Hematopoietic multipotent progenitor cell treated with erythropoietin and hydrocortisone succinate and interleukin-3 and kit ligand, for 6 days (in vitro differentiated cells): ENCODE results near the gene CAND1.
A peak's percentile ranks its signal among the peaks of the same experiment; 100 is the strongest.

Experiments
- DNase-seq: peaks from one replicate; pipeline ENCODE4 v3.0.0-alpha.2; 2015

Gene CAND1

GRCh38 chr12:67348683-67349082, 79.5 kb downstream of the CAND1 start:
- DNase-seq: no peak

DNA sequence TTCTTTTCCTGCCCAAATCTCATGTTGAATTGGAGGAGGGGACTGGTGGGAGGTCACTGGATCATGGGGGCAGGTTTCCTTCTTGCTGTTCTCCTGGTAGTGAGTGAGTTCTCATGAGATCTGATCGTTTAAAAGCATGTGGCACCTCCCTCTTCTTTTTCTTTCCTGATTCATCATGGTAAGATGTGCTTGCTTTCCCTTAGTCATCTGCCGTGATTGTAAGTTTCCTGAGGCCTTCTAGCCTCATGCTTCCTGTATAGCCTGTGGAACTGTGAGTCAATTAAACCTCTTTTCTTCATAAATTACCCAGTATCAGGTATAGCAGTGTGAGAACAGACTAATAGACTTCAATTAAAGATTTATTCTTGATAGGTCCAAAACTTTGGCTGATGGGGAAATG, 83.5 kb downstream of the CAND1 start:
- no peak for DNase-seq

DNA sequence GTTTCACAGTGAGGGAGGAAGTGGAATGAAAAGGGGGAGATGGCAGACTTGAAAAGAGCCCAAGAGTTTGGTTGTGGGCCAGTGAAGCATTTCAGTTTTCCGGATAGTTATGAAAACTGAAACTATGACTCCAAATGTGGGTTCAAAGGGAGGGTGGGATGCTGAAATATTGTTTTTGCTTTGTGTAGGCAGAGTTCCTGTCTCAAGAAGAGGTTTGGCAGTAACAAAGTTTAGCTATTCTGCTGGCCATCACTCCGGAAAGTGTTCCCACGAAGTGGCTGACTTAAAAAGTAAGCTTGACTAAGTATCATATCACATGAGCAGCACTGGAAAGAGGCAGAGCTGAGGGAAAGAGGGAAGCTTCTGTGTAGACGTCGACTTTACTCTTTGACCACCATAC, 85.2 kb downstream of the CAND1 start:
- DNase-seq: no peak

- no peak for DNase-seq
Observed at GRCh38 chr12:67354966-67355365, 85.8 kb downstream of the CAND1 start.

DNA sequence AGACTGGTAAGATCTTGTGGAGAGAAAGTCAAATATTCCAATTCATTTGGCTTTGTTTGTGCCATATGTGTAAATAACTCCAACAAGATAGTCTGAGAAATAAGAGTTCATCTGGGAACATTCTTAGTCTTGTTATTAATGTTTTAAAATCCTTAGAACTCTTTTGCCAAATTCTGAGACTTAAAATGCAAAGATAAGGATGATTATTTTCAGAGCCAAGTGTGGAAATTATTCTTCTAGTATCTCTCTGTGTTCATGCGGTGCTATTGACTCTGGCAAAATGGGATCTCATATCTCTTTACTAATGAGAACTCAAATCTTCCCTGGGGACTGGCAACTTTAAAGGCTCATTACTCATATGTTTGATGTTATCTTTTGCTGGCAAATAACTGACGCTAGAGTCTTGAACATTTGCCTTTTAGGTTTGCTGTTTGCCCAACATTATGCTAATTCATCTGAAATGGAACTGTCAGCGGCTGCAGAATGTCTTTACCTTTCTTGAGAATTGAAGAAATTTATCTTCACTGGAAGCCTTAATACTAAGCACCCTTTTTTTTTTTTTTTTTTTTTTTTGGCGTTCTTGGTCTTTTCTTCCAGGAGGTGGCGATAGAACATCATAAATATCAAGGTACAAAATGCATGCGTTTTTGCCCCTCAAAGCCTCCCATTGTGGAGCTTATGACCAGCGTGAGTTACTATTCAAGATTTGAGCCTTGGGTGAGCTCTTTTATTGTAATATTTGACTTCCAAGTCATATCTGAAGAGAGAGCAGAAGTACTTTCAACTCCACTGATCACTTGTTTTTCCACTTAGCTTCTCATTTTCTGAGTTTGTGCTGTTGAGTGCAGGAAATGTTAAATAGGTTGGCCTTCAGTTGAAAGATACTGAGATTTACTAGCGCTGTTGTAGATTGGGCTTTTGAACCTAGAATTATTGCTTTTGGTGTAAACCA, 86.5 kb downstream of the CAND1 start:
- DNase-seq: peak; percentile 78

DNA sequence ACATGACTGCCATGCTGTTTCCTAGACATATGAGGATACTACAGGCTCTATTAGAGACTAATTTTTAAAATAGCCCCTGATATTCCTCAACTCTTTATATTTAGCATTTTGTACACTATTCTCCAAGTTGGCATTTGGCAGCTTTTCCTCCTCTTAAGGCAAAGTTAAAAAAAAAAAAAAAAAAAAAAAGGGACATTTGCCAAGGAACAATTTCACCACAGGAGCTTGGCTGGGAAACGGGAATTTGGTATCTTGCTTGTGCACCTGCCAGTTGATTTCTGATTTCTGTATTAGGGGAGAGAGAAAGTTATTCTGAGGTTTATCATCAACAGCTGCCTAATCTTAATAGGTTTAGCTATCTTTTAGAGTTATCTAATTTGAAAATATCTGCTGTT, 87.2 kb downstream of the CAND1 start:
- DNase-seq: no peak

GRCh38 chr12:67357376-67358125, 88.4 kb downstream of the CAND1 start:
- DNase-seq: no peak

DNA sequence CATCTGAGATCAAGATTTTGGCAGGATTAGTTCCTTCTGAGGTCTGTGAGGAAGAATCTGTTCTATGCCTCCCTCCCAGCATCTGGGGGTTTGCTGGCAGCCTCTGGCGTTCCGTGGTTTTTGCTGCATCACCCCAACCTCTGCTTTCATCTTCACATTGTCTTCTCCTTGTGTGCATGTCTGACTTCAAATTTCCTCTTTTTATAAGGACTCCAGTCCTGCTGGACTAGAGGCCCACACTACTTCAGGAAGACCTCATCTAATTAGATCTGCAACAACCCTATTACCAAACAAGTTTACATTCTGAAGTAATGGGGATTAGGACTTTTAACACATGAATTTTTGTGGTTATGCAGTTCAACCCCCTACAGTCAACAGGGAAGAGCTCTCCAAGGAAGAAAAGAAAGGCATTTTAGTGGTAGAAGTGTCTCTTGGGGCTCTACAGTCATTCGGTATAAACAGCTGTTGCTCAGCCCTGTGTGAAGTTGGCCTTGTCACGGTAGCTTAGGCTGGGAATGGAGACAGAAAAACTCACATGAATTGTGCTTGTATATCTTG, 89.7 kb downstream of the CAND1 start:
- DNase-seq: peak; percentile 5

GRCh38 chr12:67362526-67362925, 93.4 kb downstream of the CAND1 start:
- peak; percentile 14 for DNase-seq

DNA sequence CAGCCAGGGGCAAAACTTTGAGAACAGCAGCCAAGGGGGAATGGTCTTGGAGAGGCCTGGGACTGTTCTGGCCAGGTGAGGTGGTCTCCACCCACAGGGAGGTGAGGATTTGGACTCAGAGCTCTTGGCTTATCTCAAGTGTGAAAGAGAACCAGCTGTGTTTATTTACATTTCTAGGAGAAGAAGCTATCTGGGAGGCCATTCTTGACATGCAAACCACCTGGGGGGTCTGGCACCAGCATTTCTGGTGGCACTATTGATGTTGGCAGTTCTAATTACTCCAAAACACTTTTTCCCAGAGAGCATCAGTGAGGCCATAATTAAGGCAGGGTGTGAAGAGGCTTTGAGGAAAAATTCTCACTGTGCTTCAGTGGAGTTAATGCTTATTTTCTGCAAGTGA, 95.1 kb downstream of the CAND1 start:
- DNase-seq: no peak

DNA sequence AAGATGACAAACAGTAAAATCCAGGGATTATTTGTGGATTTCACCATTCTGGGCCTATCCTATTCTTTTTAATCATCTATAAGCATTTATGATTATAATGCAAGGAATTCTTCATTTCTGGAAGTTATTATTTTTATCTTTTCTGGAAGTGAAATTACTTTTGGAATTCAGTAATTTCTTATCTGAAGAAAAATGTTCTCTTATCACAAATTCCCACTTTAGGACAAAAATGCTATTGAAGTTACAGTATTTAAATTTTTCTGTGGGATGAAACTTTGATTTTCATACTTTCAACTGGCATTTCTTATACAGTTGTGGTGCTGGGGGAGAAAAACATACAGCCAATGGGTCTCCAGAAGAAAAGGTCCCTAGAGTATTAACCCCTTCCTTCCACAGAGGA, 96.0 kb downstream of the CAND1 start:
- DNase-seq: no peak

GRCh38 chr12:67367843-67368242, 98.7 kb downstream of the CAND1 start:
- DNase-seq: no peak
